Measurements from ENCODE around the gene TMEM201.

DNA sequence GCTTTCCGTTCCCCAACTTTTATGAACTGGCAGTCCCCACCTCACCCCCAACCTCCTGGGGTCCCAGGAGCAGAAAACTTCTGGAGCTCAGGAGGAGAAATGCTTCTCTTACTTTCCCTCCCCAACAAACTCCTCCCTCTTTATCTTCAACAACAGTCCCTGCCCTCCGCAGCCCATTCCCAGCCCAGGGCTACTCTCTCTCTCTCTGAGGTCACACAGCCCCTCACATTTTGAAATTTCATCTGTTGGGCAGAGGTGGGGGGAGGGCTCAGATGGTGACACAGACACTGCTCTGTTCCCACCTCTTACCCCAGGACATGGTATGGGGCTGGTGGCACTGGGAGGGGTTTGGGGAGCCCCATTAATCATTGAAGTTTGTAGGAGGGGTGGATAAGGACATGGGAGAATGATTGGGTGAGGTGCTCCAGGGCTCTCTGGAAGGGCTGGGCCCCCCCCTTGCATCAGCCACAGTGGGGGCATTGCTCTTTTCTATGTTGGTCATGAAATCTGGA, 68.9 kb downstream of the TMEM201 start:
- no peak for TF ChIP-seq CTCF (conservative IDR thresholded peaks at IDR 0.05; ENCODE audit: low read depth, low read length)
- no peak for TF ChIP-seq EZH2 (IDR thresholded peaks at IDR 0.05; ENCODE audit: borderline replicate concordance, low read depth, low read length, poor library complexity, severe bottlenecking)

Data from A673 (cell line).